ENCODE results near the gene FOSB. TPM values are rescaled to one million over a fixed set of nuclear protein-coding genes. Genes with fewer than 3 reads are reported as not detected.

The FOSB gene
- total RNA-seq, 2 experiments from 2014 or later = 8.0 to 8.7 TPM

GRCh38 chr19:45475537-45476291, 7.9 kb downstream of the FOSB start:
- DNase-seq = no peak
- no peak overlapping the region for H3K27ac Mint-ChIP-seq
- no peak overlapping the region for H3K4me3 Mint-ChIP-seq
- peaks cover 19% of the 10 kb centered on the region for H3K27me3 Mint-ChIP-seq (ENCODE audit: low read depth)
- H3K9me3 Mint-ChIP-seq = no peaks in the 10 kb centered on the region
- intact Hi-C loops (cut with micrococcal nuclease) = loop anchor here (5.0 kb wide), 1 partner anchor 223 kb away; the partner anchor contains the start of gene MARK4
- peaks cover 37% of the 10 kb centered on the region for H3K4me1 Mint-ChIP-seq (ENCODE audit: low read depth)
- H3K36me3 Mint-ChIP-seq (ENCODE audit: low read depth) = peaks cover 8% of the 10 kb centered on the region
- CTCF ChIA-PET = interaction anchor here (0.6 to 18.6 kb wide), 5 partner anchors 28 to 203 kb away, joined by 3 to 351 read pairs (median 3); no protein-coding TSS in a partner anchor

- H3K4me3 Mint-ChIP-seq = no peak overlapping the region
- no peak for DNase-seq
- peaks cover 19% of the 10 kb centered on the region for H3K27me3 Mint-ChIP-seq (ENCODE audit: low read depth)
- peaks cover 8% of the 10 kb centered on the region for H3K36me3 Mint-ChIP-seq (ENCODE audit: low read depth)
- CTCF ChIA-PET = interaction anchor here (0.6 to 18.6 kb wide), 4 partner anchors 8 to 48 kb away, joined by 3 to 351 read pairs (median 20); partner anchors contain the start of gene FOSB
- no peaks in the 10 kb centered on the region for H3K9me3 Mint-ChIP-seq
- no peak overlapping the region for H3K27ac Mint-ChIP-seq
- intact Hi-C loops (cut with micrococcal nuclease) = loop anchor here (5.0 kb wide), 1 partner anchor 224 kb away; the partner anchor contains the start of gene MARK4
- peaks cover 36% of the 10 kb centered on the region for H3K4me1 Mint-ChIP-seq (ENCODE audit: low read depth)
These were observed 8.5 kb downstream of the FOSB start for GRCh38 chr19:45476304-45476703.

GRCh38 chr19:45477186-45477585, 9.4 kb downstream of the FOSB start:
- peak overlapping the region; percentile 19 for H3K4me3 Mint-ChIP-seq
- no peak for DNase-seq
- peaks cover 29% of the 10 kb centered on the region for H3K4me1 Mint-ChIP-seq (ENCODE audit: low read depth)
- peaks cover 4% of the 10 kb centered on the region for H3K36me3 Mint-ChIP-seq (ENCODE audit: low read depth)
- peaks cover 10% of the 10 kb centered on the region for H3K27me3 Mint-ChIP-seq (ENCODE audit: low read depth)
- intact Hi-C loops (cut with micrococcal nuclease) = loop anchor here (5.0 kb wide), 1 partner anchor 225 kb away; the partner anchor contains the start of gene MARK4
- CTCF ChIA-PET = interaction anchor here (0.5 to 18.6 kb wide), 4 partner anchors 9 to 215 kb away, joined by 3 to 351 read pairs (median 20); partner anchors contain the start of genes FOSB and QPCTL
- no peak overlapping the region for H3K27ac Mint-ChIP-seq
- no peaks in the 10 kb centered on the region for H3K9me3 Mint-ChIP-seq

GRCh38 chr19:45477713-45478453, 10.1 kb downstream of the FOSB start:
- Mint-ChIP-seq H3K27me3 (ENCODE audit: low read depth) (peaks cover 5% of the 10 kb centered on the region), H3K4me3 (peak overlapping the region; percentile 54), H3K4me1 (ENCODE audit: low read depth) (peaks cover 23% of the 10 kb centered on the region), H3K27ac (peak overlapping the region; percentile 95), H3K9me3 (no peaks in the 10 kb centered on the region), H3K36me3 (ENCODE audit: low read depth) (peaks cover under 1% of the 10 kb centered on the region)
- CTCF ChIA-PET = interaction anchor here (0.7 to 18.6 kb wide), 16 partner anchors 10 to 215 kb away, joined by 3 to 351 read pairs (median 4); partner anchors contain the start of genes FOSB, PPP1R13L and QPCTL
- intact Hi-C loops (cut with micrococcal nuclease) = loop anchor here (1.0 to 5.0 kb wide), 7 partner anchors 9 to 226 kb away; partner anchors contain the start of genes MARK4 and VASP
- peak; percentile 56 for DNase-seq

DNA sequence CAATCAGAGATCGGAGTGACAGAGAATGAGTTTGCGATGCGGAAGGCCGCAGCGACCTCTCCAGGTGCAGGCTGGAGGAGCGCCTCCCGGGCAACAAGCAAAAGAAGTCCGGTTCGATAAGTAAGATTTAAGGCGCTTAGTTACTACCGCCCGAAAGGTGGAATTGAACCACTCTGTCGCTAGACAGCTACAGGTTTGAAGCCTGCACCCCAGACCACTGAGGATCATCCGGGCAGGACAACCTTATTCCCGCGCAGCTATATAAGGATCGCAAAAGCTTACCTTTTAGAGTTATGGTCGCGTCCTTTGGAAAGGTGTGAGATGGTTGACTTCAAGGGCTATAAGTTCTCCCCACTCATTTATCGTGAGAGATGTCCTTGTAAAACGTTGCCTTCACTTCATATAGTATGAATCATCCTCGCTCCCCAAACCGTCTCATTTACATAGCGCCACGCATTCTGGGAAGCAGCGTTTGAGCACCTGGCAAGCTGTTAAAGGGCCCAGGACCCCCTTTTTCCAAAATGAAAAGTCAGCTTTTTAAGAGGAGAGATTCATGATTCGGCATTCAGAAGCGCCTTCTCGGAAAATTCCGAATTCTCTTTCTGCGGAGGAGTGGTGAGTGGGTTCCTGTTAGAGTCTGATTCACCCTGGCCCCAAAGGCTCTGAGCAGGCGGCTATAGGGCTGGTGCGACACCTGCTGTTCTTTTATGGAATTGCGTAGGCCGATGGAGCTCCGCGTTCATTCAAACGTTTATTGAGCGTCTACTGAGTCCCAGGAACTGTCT, 10.8 kb downstream of the FOSB start:
- Mint-ChIP-seq H3K27me3 (ENCODE audit: low read depth) (peaks cover 2% of the 10 kb centered on the region), H3K4me3 (peak overlapping the region; percentile 54), H3K4me1 (ENCODE audit: low read depth) (peaks cover 22% of the 10 kb centered on the region), H3K36me3 (ENCODE audit: low read depth) (no peaks in the 10 kb centered on the region), H3K9me3 (no peaks in the 10 kb centered on the region), H3K27ac (peak overlapping the region; percentile 95)
- DNase-seq = peak; percentile 96
- CTCF ChIA-PET = interaction anchor here (0.6 to 18.6 kb wide), 25 partner anchors 11 to 214 kb away, joined by 3 to 351 read pairs (median 4); partner anchors contain the start of genes FOSB, PPP1R13L and QPCTL
- intact Hi-C loops (cut with micrococcal nuclease) = loop anchor here (1.0 to 5.0 kb wide), 8 partner anchors 9 to 226 kb away; partner anchors contain the start of genes MARK4, PPP1R13L and VASP

GRCh38 chr19:45483033-45483432, 15.2 kb downstream of the FOSB start:
- H3K27me3 Mint-ChIP-seq (ENCODE audit: low read depth) = no peaks in the 10 kb centered on the region
- H3K4me1 Mint-ChIP-seq (ENCODE audit: low read depth) = peaks cover 13% of the 10 kb centered on the region
- intact Hi-C loops (cut with micrococcal nuclease) = no loop called here
- no peaks in the 10 kb centered on the region for H3K36me3 Mint-ChIP-seq (ENCODE audit: low read depth)
- H3K9me3 Mint-ChIP-seq = no peaks in the 10 kb centered on the region
- no peak overlapping the region for H3K4me3 Mint-ChIP-seq
- DNase-seq = no peak
- no peak overlapping the region for H3K27ac Mint-ChIP-seq
- CTCF ChIA-PET = interaction anchor here (18.6 kb wide), 1 partner anchor 41 kb away, joined by 351 read pairs; no protein-coding TSS in a partner anchor

DNA sequence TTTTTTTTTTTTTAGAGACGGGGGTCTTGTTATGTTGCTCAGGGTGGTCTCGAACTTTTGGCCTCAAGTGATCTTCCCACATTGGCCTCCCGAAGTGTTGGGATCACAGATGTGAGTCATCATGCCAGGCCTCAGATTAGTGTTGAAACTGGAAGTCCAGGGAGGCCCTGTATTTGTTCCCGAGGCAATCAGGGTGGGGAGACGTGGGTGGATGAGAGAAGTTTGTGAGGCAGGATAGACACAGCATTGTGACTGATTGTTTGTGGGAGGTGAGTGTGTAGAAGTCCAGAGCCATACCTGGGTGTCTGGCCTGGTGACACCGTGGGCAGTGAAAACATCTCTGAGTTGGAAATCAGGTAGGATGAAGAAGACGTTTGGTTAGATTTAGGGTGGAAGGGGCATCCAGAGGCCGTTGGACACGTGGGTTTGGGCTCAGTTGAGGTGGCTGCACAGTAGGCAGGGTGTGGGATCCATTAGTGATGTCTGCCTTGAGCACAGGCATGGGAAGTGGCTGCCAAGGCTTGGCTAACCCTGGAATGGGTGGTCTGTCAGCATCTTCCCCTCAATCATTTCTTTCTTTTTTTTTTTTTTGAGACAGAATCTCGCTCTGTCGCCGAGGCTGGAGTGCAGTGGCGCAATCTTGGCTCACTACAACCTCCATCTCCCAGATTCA, 16.6 kb downstream of the FOSB start:
- intact Hi-C loops (cut with micrococcal nuclease) = loop anchor here (2.0 kb wide), 1 partner anchor 16 kb away; no protein-coding TSS in a partner anchor
- H3K4me3 Mint-ChIP-seq = no peak overlapping the region

DNA sequence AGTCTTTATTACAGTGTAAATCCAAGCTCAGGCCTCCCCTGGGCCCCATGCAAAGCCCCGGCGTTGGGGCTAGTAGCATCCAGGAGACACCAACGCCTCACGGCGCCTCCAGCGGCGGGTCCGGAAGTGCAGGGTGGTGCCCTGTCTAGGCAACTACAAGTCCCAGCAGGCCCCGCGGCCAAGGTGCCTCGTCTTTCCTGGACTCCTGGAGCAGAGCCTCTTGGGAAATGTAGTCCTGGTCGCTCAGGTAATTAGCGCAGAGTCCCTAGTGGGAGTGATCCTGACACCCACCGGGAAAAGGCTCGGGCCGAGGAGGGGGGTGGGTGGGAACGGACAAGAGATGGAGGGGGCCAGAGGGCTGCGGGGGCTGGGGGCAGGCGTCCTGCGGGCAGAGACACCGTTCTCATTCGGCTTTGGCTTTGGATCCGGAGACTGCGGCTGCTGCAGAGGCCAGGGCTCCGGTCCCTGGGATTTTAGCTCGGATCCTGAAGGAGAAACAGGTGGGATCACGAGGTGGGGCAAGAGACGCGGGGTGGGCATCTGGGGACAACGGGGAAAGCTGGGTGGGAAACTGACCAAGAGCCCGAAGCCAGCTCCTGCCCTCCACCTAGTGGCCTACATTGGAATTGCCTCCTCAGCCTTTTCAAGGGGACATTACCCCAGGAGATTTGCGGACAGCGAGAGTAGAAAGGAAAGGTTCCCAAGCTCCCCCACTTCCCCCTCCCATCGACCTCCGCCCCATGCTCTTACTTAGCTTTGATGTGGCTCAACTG, 17.7 kb downstream of the FOSB start:
- CTCF ChIA-PET = interaction anchor here (0.5 to 3.0 kb wide), 30 partner anchors 11 to 194 kb away, joined by 3 to 54 read pairs (median 5); partner anchors contain the start of genes FOSB, PPM1N, PPP1R13L and RTN2
- H3K27me3 Mint-ChIP-seq (ENCODE audit: low read depth) = no peaks in the 10 kb centered on the region
- peak overlapping the region; percentile 46 for H3K27ac Mint-ChIP-seq
- H3K9me3 Mint-ChIP-seq = no peaks in the 10 kb centered on the region
- intact Hi-C loops (cut with micrococcal nuclease) = loop anchor here (1.0 to 2.0 kb wide), 5 partner anchors 17 to 207 kb away; partner anchors contain the start of genes PPP1R13L and QPCTL
- DNase-seq = peak; percentile 99
- peaks cover 4% of the 10 kb centered on the region for H3K4me1 Mint-ChIP-seq (ENCODE audit: low read depth)
- no peaks in the 10 kb centered on the region for H3K36me3 Mint-ChIP-seq (ENCODE audit: low read depth)
- peak overlapping the region; percentile 81 for H3K4me3 Mint-ChIP-seq

More for the DNA sequence above, 16.6 kb downstream of the FOSB start:
- no peaks in the 10 kb centered on the region for H3K9me3 Mint-ChIP-seq
- H3K27ac Mint-ChIP-seq = no peak overlapping the region
- no peak for DNase-seq
- H3K4me1 Mint-ChIP-seq (ENCODE audit: low read depth) = peaks cover 7% of the 10 kb centered on the region
- no peaks in the 10 kb centered on the region for H3K27me3 Mint-ChIP-seq (ENCODE audit: low read depth)
- no peaks in the 10 kb centered on the region for H3K36me3 Mint-ChIP-seq (ENCODE audit: low read depth)
- CTCF ChIA-PET = interaction anchor here (0.6 to 18.6 kb wide), 28 partner anchors 12 to 208 kb away, joined by 3 to 351 read pairs (median 5); partner anchors contain the start of genes FOSB, PPM1N, PPP1R13L and QPCTL

DNA sequence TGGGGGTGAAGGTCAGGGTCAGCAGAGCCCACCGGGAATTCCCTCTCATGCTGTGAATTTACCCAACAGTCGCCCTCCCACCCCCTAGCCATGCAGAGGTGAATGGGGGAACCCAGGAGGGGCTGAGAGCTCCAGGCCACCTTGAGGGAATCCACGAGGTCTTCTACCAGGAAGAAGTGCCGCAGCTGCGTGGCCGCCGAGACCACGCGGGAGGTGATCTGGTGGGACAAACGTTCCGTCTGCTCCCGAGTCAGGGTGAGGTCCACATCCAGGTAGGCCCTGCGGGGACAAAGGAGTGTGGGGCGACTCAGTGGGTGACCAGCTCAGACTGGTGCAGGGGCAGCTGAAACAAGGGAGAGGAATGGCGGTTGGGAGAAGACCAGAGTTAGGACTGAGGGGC, 20.9 kb downstream of the FOSB start:
- CTCF ChIA-PET = interaction anchor here (1.2 to 1.7 kb wide), 3 partner anchors 8 to 50 kb away, joined by 3 to 5 read pairs (median 4); no protein-coding TSS in a partner anchor
- Mint-ChIP-seq H3K27ac (no peak overlapping the region), H3K4me1 (ENCODE audit: low read depth) (peaks cover 10% of the 10 kb centered on the region), H3K4me3 (no peak overlapping the region), H3K9me3 (no peaks in the 10 kb centered on the region), H3K27me3 (ENCODE audit: low read depth) (peaks cover 6% of the 10 kb centered on the region), H3K36me3 (ENCODE audit: low read depth) (no peaks in the 10 kb centered on the region)
- no peak for DNase-seq
- intact Hi-C loops (cut with micrococcal nuclease) = no loop called here

DNA sequence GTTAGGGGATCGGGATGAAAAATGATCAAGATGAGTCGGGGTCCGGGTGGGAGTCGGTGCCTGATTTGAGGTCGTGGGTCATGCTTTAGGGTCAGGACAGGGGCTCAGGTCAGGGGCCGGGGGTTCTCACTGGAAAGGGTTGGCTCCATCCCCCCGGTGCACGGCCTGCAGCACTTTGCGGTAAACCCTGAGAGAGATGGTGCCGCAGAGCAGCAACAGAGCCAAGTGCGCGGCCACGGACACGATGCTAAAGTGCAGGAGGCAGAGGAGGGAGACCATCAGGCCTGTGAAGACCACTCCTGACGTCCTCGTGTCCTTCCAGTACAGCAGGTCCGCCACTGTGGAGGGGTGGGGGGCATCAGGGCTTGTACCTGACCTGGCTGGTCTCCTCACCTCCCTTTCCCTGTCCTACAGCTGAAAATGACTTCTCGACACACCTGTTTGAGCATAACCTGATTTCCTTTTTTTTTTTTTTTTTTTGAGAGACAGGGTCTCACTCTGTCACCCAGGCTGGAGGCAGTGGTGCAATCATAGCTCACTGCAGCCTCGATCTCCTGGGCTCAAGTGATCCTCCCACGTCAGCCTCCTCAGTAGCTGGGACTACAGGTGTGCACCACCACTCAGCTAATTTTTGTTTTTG, 21.5 kb downstream of the FOSB start:
- DNase-seq = no peak
- Mint-ChIP-seq H3K36me3 (ENCODE audit: low read depth) (no peaks in the 10 kb centered on the region), H3K4me3 (no peak overlapping the region), H3K9me3 (no peaks in the 10 kb centered on the region), H3K27ac (no peak overlapping the region), H3K27me3 (ENCODE audit: low read depth) (peaks cover 6% of the 10 kb centered on the region), H3K4me1 (ENCODE audit: low read depth) (peaks cover 9% of the 10 kb centered on the region)
- CTCF ChIA-PET = interaction anchor here (1.2 to 1.7 kb wide), 2 partner anchors 9 to 16 kb away, joined by 4 to 5 read pairs; no protein-coding TSS in a partner anchor
- intact Hi-C loops (cut with micrococcal nuclease) = no loop called here
